Midbrain (tissue), 1 donor: ENCODE results near the gene EIF4EBP3.
A peak's percentile ranks its signal among the peaks of the same experiment; 100 is the strongest.

Source experiments
- DNase-seq: peaks from one replicate; lab custom pipeline; 2025; lab: John Stamatoyannopoulos, UW

The EIF4EBP3 gene

DNA sequence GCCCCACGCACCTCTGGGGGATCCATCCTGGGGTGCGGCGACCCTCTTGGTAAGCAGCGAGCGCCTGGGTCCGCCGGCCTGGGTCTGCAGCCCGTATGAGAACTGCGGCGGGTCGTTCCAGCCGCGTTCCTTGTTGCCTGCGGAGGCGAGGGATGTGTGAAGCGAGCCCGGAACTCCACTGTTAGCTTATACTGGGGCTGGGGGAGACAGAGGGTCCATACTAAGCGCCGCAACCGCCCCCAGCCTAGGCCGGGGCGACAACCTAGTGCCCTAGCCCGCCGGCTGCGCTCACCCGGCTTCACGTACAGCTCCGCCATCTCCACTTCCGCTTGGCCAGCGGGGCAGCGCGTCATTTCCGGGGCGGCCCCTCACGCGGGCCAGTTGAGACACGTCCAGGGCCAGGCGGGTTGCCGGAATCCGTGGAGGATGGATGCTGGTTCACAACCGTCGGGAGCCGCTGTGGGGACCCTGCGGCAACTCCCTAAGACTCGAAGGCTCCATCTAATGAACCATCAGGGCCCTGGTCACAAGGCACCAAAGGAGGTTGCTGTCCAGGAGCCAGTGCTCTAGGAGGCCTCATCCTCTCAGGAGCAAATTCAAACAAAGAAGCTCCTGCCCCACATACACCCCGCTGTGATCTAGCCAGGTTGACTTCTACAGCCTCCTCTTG, 9.8 kb downstream of the EIF4EBP3 start, which contains the start of gene SRA1:
TSS of gene SRA1 (minus strand) at position 338 of the 670 bp plus-strand sequence. CDS start at position 317, 21 bp downstream.
- DNase-seq, result peak; percentile 95

GRCh38 chr5:140557965-140558364, 10.5 kb downstream of the EIF4EBP3 start:
- DNase-seq, result no peak

GRCh38 chr5:140558542-140558941, 11.1 kb downstream of the EIF4EBP3 start:
- DNase-seq, result no peak

DNA sequence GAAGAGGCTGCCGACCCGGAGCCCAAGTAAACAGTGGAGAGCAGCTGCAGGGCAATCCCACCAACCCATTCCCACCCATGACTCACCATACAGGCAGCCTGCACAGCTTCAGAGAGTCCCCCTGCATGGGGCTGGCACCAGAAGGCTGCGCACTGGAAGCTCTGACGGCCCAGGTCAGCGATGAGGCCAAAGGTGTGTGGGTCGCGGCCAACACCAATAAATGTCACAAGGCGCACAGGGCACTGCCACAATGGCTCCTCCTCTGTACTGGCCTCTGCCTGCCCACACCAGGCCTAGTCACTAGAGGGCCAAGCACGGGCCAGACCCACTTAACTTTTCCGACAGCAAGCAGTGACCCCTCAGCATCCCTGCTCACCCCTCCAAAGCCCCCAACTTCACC, 12.8 kb downstream of the EIF4EBP3 start:
- no peak for DNase-seq

GRCh38 chr5:140561753-140562523, 14.5 kb downstream of the EIF4EBP3 start:
- no peak for DNase-seq

GRCh38 chr5:140563596-140563995, 16.1 kb downstream of the EIF4EBP3 start:
- DNase-seq, result no peak

- peak; percentile 100 for DNase-seq
Measured at GRCh38 chr5:140564196-140565023, 16.9 kb downstream of the EIF4EBP3 start, which contains the start of the genes APBB3 and SLC35A4. Gene APBB3 (minus strand): TSS chr5:140564598. CDS start chr5:140564245, 353 bp downstream. Gene SLC35A4 (plus strand): TSS chr5:140564828. CDS start chr5:140567170, 2,342 bp downstream.

DNA sequence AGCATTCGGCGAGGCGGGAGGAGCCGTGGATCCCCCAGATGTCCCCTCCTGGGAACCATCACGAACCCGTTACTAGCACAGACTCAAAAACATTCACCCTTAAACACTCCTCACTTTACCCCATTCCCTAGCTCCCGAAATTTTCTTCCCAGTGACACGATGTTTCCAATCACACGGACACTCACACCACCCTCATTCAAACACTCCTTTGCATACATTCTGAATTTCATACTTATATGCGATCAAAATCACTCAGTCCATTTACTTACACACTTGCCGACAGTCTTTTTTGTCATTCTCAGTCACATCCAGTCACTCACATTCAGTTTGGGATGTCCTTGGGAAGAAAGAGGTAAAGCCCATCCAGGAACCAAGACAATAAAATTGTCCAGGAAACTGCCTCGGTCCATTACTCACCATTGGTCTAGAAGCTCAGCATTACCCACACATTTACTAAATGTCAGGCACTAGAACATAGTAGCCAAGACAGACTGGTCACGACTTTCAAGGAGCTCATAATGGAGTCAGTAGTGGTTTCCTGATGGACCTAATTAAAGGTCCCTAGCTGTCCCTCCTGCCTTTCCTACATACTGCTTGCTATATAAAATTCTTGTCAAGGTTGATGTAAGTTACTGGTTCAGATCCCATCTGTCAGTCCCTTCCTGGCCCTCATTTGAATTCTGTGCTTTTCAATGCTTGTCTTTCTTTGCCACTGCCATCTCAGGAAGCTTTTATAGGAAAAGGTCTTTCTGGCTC, 17.7 kb downstream of the EIF4EBP3 start:
- DNase-seq, result no peak

GRCh38 chr5:140565780-140566095, 18.3 kb downstream of the EIF4EBP3 start:
- no peak for DNase-seq

GRCh38 chr5:140566665-140567064, 19.2 kb downstream of the EIF4EBP3 start:
- DNase-seq, result no peak

DNA sequence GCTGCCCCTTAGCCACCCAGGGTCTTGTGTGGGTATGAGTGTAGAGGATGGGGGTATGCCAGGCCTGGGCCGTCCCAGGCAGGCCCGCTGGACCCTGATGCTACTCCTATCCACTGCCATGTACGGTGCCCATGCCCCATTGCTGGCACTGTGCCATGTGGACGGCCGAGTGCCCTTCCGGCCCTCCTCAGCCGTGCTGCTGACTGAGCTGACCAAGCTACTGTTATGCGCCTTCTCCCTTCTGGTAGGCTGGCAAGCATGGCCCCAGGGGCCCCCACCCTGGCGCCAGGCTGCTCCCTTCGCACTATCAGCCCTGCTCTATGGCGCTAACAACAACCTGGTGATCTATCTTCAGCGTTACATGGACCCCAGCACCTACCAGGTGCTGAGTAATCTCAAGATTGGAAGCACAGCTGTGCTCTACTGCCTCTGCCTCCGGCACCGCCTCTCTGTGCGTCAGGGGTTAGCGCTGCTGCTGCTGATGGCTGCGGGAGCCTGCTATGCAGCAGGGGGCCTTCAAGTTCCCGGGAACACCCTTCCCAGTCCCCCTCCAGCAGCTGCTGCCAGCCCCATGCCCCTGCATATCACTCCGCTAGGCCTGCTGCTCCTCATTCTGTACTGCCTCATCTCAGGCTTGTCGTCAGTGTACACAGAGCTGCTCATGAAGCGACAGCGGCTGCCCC, 19.8 kb downstream of the EIF4EBP3 start:
- DNase-seq, result no peak

DNA sequence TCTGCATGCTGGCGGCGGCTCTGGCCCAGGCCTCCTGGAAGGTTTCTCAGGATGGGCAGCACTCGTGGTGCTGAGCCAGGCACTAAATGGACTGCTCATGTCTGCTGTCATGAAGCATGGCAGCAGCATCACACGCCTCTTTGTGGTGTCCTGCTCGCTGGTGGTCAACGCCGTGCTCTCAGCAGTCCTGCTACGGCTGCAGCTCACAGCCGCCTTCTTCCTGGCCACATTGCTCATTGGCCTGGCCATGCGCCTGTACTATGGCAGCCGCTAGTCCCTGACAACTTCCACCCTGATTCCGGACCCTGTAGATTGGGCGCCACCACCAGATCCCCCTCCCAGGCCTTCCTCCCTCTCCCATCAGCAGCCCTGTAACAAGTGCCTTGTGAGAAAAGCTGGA, 20.4 kb downstream of the EIF4EBP3 start:
- no peak for DNase-seq

GRCh38 chr5:140568443-140569063, 21.1 kb downstream of the EIF4EBP3 start:
- DNase-seq, result no peak

GRCh38 chr5:140569197-140569596, 21.7 kb downstream of the EIF4EBP3 start:
- DNase-seq, result no peak

DNA sequence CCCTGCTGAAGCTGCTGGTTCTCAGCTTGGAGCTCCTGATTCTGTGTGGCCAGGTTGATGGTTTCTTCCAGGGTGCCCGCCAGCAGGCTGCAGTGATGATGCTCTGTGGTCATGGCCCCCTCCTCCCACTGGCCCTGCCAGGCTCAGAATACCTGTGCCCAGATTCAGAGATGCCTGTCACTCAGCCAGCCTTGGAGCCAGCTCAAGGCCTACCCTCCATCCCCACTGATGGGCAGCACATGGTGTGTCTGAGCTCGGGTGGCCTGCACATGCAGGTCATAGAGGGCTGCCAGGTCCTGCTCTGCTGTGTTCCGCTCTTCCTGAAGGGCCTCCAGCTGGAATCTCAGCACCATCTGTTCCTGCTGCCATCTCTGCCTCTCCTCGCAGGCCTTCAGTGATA, 22.6 kb downstream of the EIF4EBP3 start:
- no peak for DNase-seq

DNA sequence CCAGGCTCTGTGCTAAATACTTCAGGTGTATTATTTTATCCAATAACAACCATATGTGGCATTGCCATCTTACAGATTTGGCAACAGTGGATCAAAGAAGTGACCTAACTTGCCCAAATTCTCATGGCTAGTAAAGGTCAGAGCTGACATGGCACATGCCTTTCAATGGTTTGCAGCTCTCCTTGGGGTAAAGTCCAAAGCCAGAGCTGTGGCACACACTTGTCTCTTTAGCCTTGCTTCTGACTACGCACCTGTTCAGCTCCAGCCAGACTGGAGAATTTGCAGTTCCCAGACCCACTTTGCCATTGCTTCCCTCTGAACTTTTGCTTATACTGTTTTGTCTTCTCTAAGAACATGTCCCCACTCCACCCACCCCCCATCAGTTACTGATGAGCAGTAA, 23.0 kb downstream of the EIF4EBP3 start:
- no peak for DNase-seq

DNA sequence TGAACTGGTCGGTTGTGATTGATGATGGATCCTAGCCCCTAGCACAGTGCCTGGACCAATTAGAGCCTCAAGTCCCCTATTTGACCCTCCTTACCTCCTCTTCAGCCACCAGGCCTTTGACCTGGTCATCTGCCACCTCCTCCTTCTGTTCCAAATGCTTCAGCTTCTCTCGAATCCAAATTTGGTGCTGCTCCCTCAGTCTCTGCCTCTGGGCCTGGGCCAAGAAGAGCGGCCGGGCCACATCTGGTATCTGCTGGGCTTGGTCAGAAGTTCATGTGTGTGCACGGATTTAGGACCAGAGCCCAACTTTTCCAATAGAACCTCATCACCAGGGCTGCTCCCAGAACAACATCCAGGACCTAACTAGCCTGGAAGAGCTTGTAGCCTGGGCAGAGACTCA, 23.6 kb downstream of the EIF4EBP3 start:
- no peak for DNase-seq

DNA sequence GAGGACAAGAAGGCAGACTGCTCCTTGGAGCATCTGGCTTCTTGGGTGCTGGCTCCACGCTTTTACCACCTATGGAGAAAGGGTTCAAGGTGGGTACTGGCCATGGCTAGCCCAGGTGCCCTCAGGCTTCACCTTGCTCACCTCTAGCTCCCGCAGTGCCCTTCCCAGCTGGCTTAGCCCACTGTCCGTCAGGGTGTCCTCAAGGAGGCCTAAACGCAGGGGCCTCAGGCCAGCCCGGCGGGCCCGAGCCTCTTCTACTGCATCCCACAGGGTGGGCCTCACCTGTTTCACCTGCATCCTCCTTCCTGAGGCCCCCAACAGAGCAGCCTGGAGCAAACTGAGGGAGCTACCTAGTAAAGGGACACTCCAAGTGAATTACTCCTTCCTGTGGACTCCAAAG, 26.2 kb downstream of the EIF4EBP3 start:
- no peak for DNase-seq

DNA sequence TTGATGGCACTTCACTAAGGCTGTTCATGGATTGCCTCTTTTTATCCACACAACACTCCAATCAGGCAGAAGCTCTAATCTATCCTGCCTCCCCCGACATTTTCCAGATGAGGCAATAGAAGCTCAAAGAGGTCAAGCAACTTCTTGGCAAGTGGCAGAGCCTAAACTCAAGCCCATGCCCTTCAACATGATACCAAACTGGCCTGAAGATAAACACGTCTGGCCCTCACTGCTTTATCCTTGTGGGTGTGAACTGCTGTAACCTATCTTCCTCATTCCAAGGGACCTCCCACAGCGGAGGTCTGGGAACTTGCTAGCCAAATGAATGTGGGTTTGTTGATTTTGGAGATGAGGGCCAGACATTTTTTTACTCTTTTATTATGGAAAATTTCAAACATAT, 26.7 kb downstream of the EIF4EBP3 start:
- DNase-seq, result no peak

DNA sequence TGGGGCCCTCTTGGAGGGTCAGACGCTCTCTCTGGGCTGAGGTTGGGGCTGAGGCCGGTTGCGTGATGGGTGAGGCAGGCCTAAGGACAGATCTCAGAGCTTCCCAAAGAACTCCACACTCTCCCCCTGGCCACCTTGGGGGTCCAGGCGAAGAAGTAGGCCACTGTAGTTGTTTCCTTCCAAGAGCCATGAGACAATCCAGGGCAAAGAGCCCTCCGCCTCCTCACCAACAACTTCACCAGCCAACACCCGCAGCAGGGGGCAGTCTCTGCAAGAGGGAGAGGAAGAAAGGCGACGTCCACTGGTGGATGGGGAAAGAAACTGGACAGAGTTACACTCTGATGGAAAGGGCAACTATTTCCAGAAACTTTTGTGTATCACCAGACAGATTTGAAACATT, 27.8 kb downstream of the EIF4EBP3 start:
- DNase-seq, result peak; percentile 14

- DNase-seq, result no peak
Measured at GRCh38 chr5:140576776-140577201, 29.3 kb downstream of the EIF4EBP3 start.
